MCF 10A (cell line): Measurements from ENCODE around the gene EXOC6B. TPM values are rescaled to one million over a fixed set of nuclear protein-coding genes. Genes with fewer than 3 reads are reported as not detected.
A peak's percentile ranks its signal among the peaks of the same experiment; 100 is the strongest.

Experiments
- BruUV-seq: library from RNA; stranded (reverse); fragments of 400-500 nt; replicated peaks from 2 replicates; lab custom pipeline; 2021; lab: Mats Ljungman, UMichigan
- CTCF ChIA-PET: fragments of 300-600 bp; sonication (Branson Sonifier 250); formaldehyde crosslinking; extraction: SDS; loops from one replicate; lab custom pipeline; 2021; ENCODE audit warnings: antibody characterized with exemption, inconsistent platforms; lab: Yijun Ruan, JAX
- POLR2A ChIA-PET: fragments of 300-600, 350-650 bp; sonication (Branson Sonifier 250); formaldehyde crosslinking; extraction: SDS; loops from one replicate; lab custom pipeline; 2020; ENCODE audit warnings: antibody characterized with exemption, inconsistent platforms; lab: Yijun Ruan, JAX
- DNase-seq: peaks from one replicate; pipeline ENCODE4 v3.0.0-alpha.2; 2018; ENCODE audit not compliant: unreplicated experiment
- H3K27ac Mint-ChIP-seq: one replicate; pipeline ENCODE4 v1.8.0; 2022; ENCODE audit warnings: mild to moderate bottlenecking, low read depth, mixed read lengths; ENCODE audit not compliant: unreplicated experiment
- H3K27me3 Mint-ChIP-seq: one replicate; pipeline ENCODE4 v1.8.0; 2022; ENCODE audit warnings: mixed read lengths; ENCODE audit not compliant: insufficient read depth, unreplicated experiment
- H3K36me3 Mint-ChIP-seq: one replicate; pipeline ENCODE4 v1.8.0; 2022; ENCODE audit warnings: mild to moderate bottlenecking, moderate library complexity, mixed read lengths; ENCODE audit not compliant: insufficient read depth, unreplicated experiment
- H3K4me1 Mint-ChIP-seq: one replicate; pipeline ENCODE4 v1.8.0; 2022; ENCODE audit warnings: mixed read lengths; ENCODE audit not compliant: insufficient read depth, unreplicated experiment
- H3K4me3 Mint-ChIP-seq: one replicate; pipeline ENCODE4 v1.8.0; 2022; ENCODE audit warnings: mild to moderate bottlenecking, moderate library complexity, mixed read lengths; ENCODE audit not compliant: unreplicated experiment
- H3K9me3 Mint-ChIP-seq: one replicate; pipeline ENCODE4 v1.8.0; 2022; ENCODE audit warnings: mixed read lengths; ENCODE audit not compliant: unreplicated experiment
- intact Hi-C: fragments of 100-400 bp; cut with micrococcal nuclease; formaldehyde crosslinking; loops from 2 replicates; pipeline ENCODE4 v1.14.1; 2022
- total RNA-seq: library from RNA; stranded (reverse); gene quantifications from 2 replicates; pipeline ENCODE4 v1.2.3, GENCODE V29; 2022
- TF ChIP-seq, protein P1 (sequence below): fragments of 200-600 bp; IDR thresholded peaks from one replicate; pipeline ENCODE4 v1.8.0; 2022; ENCODE audit warnings: antibody characterized with exemption, mild to moderate bottlenecking; ENCODE audit not compliant: unreplicated experiment

EXOC6B gene
- total RNA-seq, 1 experiment from 2014 or later: 24.7 TPM

DNA sequence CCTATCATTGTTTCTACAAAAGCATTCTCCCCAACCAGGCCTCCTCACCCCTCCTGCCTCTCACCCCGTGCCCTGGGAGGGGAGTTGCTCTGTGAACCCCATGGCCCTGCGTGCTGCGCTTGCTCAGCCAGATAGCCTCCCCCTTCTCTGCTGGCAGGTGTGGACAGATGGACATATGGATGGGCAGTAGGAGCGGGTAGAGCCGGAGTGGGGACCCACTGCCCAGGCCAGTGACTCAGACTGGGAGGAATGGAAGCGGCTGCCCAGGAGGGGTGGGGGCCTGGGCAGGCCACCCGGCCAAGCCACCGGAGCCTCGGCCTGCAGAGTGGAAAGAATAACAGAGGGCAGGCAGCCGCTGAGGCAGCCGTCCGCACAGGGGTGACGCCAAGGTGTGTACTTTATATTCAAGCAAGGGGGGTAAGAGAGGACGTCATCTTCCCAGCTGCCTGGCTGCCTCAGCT lies 686.9 kb downstream of the EXOC6B start:
- intact Hi-C loops: no loop called here
- DNase-seq: no peak
- H3K36me3 Mint-ChIP-seq: no peaks in the 10 kb centered on the region
- H3K27ac Mint-ChIP-seq: no peak overlapping the region
- no TSS peak for BruUV-seq
- H3K9me3 Mint-ChIP-seq: no peaks in the 10 kb centered on the region
- ChIA-PET POLR2A (no interaction called here), CTCF (interaction anchor here (0.5 to 3.5 kb wide), 15 partner anchors 10 to 525 kb away, joined by 3 to 25 read pairs (median 4); no protein-coding TSS in a partner anchor)
- H3K27me3 Mint-ChIP-seq: no peaks in the 10 kb centered on the region
- H3K4me3 Mint-ChIP-seq: no peak overlapping the region
- TF ChIP-seq, protein P1, sequence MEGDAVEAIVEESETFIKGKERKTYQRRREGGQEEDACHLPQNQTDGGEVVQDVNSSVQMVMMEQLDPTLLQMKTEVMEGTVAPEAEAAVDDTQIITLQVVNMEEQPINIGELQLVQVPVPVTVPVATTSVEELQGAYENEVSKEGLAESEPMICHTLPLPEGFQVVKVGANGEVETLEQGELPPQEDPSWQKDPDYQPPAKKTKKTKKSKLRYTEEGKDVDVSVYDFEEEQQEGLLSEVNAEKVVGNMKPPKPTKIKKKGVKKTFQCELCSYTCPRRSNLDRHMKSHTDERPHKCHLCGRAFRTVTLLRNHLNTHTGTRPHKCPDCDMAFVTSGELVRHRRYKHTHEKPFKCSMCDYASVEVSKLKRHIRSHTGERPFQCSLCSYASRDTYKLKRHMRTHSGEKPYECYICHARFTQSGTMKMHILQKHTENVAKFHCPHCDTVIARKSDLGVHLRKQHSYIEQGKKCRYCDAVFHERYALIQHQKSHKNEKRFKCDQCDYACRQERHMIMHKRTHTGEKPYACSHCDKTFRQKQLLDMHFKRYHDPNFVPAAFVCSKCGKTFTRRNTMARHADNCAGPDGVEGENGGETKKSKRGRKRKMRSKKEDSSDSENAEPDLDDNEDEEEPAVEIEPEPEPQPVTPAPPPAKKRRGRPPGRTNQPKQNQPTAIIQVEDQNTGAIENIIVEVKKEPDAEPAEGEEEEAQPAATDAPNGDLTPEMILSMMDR: no peak
- peaks cover 6% of the 10 kb centered on the region for H3K4me1 Mint-ChIP-seq

DNA sequence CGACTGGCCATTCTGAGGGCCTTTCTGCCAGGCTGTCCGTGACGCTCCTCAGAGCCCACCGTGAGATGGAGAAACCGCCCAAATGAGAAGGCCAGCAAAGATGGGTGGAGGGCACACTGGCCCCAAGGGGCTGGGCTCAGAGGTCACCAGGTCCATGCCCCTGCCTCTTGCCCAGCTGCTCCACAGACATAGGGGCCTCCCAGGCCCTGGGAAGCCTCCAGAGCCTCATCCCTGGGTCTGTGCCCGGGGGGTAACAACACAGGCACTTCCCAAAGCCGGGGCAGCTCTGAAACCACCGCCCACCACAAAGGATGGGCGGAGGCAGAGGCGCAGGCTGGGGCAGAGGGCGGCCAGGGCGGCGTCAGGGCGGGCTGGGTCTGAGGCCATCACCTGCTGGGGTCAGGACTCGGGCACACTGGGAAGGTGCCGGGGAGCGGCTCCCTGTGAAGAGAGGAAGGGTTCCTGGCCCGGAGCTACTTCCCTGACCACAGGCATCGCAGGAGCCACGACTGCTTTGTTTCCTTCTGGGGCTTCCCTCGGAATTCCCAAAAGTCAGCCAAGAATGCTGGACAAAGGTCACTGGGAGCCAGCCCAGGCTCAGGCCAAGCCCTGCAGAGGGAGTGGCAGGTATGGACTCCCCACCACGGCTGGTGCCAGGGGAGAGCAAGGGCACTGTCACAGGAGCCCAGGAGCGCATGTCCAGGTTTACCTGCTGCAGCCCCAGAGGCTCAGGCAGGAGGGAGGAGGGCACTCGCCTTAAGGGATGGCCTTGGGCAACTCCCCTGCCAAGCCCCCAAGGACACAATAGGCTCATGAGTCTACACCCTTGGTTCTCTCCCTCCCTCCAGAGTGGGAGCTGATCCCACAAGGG lies 687.6 kb downstream of the EXOC6B start:
- intact Hi-C loops: no loop called here
- Mint-ChIP-seq H3K27me3 (no peaks in the 10 kb centered on the region), H3K36me3 (no peaks in the 10 kb centered on the region), H3K4me3 (no peak overlapping the region), H3K27ac (no peak overlapping the region), H3K9me3 (no peaks in the 10 kb centered on the region), H3K4me1 (peaks cover 6% of the 10 kb centered on the region)
- no TSS peak for BruUV-seq
- POLR2A ChIA-PET: no interaction called here
- TF ChIP-seq, protein P1: no peak
- DNase-seq: peak; percentile 22
- CTCF ChIA-PET: interaction anchor here (0.5 to 3.5 kb wide), 32 partner anchors 9 to 656 kb away, joined by 3 to 25 read pairs (median 3); no protein-coding TSS in a partner anchor

DNA sequence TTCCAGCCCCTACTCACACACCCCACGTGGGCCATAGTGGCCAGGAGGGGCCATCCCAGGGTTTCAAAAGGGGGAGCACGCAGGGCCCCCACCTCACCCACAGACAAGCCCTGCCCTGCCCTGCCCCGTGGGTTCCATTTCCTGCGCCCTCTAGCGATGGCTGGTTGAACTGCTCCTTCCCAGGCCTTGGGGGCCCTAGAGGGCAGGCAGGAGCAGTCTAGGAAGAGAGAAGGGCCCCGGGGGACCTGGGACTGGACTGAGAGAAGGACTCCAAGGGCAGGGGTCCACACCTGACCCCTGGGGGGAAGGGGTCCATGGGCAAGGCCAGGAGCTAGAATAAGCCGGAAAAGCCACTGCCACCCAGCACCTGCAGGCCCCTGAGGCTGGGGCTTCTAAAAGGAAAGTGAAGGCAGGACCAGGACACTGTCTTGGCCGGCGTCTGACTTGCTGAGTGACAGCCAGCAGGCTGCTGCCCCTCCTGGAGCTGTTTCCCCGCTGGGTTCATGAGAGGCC lies 688.3 kb downstream of the EXOC6B start:
- Mint-ChIP-seq H3K9me3 (no peaks in the 10 kb centered on the region), H3K4me3 (no peak overlapping the region), H3K27me3 (no peaks in the 10 kb centered on the region), H3K4me1 (peaks cover 6% of the 10 kb centered on the region), H3K27ac (peak overlapping the region; percentile 7), H3K36me3 (no peaks in the 10 kb centered on the region)
- TF ChIP-seq, protein P1: peak; percentile 96
- peak; percentile 69 for DNase-seq
- no TSS peak for BruUV-seq
- ChIA-PET CTCF (interaction anchor here (0.6 to 3.5 kb wide), 28 partner anchors 8 to 656 kb away, joined by 3 to 25 read pairs (median 4); no protein-coding TSS in a partner anchor), POLR2A (no interaction called here)
- intact Hi-C loops: loop anchor here (1.0 kb wide), 1 partner anchor 213 kb away; no protein-coding TSS in a partner anchor

DNA sequence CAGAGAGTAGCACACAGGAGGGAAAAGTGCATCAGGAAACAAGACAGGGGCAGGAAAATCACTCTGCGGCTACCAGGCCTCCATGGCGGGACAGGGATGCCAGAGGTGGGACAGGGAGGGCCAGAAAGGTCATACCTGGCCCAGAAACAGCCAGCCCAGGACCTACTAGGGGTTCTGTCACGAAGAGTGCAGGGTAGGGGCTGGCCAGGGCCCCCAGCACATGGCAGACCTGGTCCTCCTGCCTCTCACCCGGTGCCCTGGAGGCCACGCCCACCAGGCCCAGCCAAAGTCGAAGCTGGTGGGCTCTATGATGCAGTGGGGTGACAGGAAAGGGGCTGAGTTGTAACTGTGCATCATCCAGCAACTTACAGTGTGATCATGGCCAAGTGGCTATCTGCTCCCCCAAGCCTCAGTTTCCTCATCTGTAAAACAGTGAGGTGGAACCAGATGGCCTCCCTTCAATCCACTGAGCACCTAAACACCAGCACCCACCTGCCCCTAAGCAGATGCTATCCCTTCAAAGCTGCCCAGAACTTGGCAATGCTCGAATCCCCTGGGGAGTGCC lies 688.8 kb downstream of the EXOC6B start:
- ChIA-PET POLR2A (no interaction called here), CTCF (interaction anchor here (0.8 to 3.5 kb wide), 16 partner anchors 8 to 333 kb away, joined by 3 to 25 read pairs (median 4); no protein-coding TSS in a partner anchor)
- Mint-ChIP-seq H3K27me3 (no peaks in the 10 kb centered on the region), H3K9me3 (no peaks in the 10 kb centered on the region), H3K36me3 (no peaks in the 10 kb centered on the region), H3K4me3 (no peak overlapping the region), H3K27ac (peak overlapping the region; percentile 7), H3K4me1 (peaks cover 6% of the 10 kb centered on the region)
- BruUV-seq: no TSS peak
- DNase-seq: no peak
- intact Hi-C loops: loop anchor here (1.0 kb wide), 1 partner anchor 213 kb away; no protein-coding TSS in a partner anchor
- TF ChIP-seq, protein P1: no peak
